ENCODE data around the gene ELMO3. TPM values are rescaled to one million over a fixed set of nuclear protein-coding genes. Genes with fewer than 3 reads are reported as not detected.

ELMO3 gene
- total RNA-seq, 6 experiments from 2014 or later: 1.8 to 8.0 (median 4.6) TPM

GRCh38 chr16:67150833-67151396, 48.0 kb upstream of the ELMO3 start, which contains the start of gene B3GNT9:
Gene B3GNT9 (minus strand): TSS chr16:67150998. CDS start chr16:67150485, 513 bp downstream.
- Histone ChIP-seq H3K4me1 (peaks cover 0 to 27% (median 2%) of the 10 kb centered on the region in 4 donors), H3K9me3 (no peaks in the 10 kb centered on the region), H3K27me3 (no peaks in the 10 kb centered on the region), H3K27ac (peak within 1 kb of the TSS; percentile 26 to 54 (median 40)), H3K36me3 (peaks cover 0 to 27% (median 12%) of the 10 kb centered on the region in 4 donors), H3K4me3 (peak within 1 kb of the TSS; percentile 47 to 54 (median 48))
- TF ChIP-seq POLR2A (IDR thresholded peaks at IDR 0.05): no peak
- TF ChIP-seq, protein P1, sequence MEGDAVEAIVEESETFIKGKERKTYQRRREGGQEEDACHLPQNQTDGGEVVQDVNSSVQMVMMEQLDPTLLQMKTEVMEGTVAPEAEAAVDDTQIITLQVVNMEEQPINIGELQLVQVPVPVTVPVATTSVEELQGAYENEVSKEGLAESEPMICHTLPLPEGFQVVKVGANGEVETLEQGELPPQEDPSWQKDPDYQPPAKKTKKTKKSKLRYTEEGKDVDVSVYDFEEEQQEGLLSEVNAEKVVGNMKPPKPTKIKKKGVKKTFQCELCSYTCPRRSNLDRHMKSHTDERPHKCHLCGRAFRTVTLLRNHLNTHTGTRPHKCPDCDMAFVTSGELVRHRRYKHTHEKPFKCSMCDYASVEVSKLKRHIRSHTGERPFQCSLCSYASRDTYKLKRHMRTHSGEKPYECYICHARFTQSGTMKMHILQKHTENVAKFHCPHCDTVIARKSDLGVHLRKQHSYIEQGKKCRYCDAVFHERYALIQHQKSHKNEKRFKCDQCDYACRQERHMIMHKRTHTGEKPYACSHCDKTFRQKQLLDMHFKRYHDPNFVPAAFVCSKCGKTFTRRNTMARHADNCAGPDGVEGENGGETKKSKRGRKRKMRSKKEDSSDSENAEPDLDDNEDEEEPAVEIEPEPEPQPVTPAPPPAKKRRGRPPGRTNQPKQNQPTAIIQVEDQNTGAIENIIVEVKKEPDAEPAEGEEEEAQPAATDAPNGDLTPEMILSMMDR (IDR thresholded peaks at IDR 0.05): no peak
- DNase-seq: peak in 2 of 3 donors; percentile 70 to 73
- WGBS (ENCODE audit: insufficient coverage, low coverage, low lambda C conversion rate, missing lambda C conversion rate): 4% methylated on average over 14 of the region's 34 CpGs
- ATAC-seq: peak; percentile 45 to 57 (median 50)
- intact Hi-C loops (cut with DNase I): loop anchor here (10.0 kb wide), 3 partner anchors 46 to 176 kb away; partner anchors contain the start of gene PHAF1 (in 1 of the 2)

- TF ChIP-seq, protein P1 (IDR thresholded peaks at IDR 0.05): no peak
- TF ChIP-seq POLR2A (IDR thresholded peaks at IDR 0.05): no peak
- no peak for ATAC-seq
- Histone ChIP-seq H3K27ac (peak overlapping the region in 1 of 3 donors; percentile 40), H3K36me3 (peaks cover 0 to 21% (median 9%) of the 10 kb centered on the region in 4 donors), H3K27me3 (no peaks in the 10 kb centered on the region), H3K4me3 (peak overlapping the region in 1 of 3 donors; percentile 54), H3K4me1 (peaks cover 0 to 28% (median 3%) of the 10 kb centered on the region in 4 donors), H3K9me3 (no peaks in the 10 kb centered on the region)
- WGBS (ENCODE audit: insufficient coverage, low coverage, low lambda C conversion rate, missing lambda C conversion rate): 64% methylated on average over 3 of the region's 8 CpGs
- intact Hi-C loops (cut with DNase I): loop anchor here (10.0 kb wide), 3 partner anchors 47 to 177 kb away; partner anchors contain the start of gene PHAF1 (in 1 of the 2)
- DNase-seq: peak in 1 of 3 donors; percentile 35
Measured at GRCh38 chr16:67151431-67152097, 47.4 kb upstream of the ELMO3 start.

GRCh38 chr16:67154578-67155294, 44.2 kb upstream of the ELMO3 start:
- H3K27ac ChIP-seq: no peak overlapping the region
- H3K9me3 ChIP-seq: no peaks in the 10 kb centered on the region
- TF ChIP-seq, protein P1 (IDR thresholded peaks at IDR 0.05): no peak
- TF ChIP-seq POLR2A (IDR thresholded peaks at IDR 0.05): no peak
- intact Hi-C loops (cut with DNase I): loop anchor here (5.0 to 10.0 kb wide), 4 partner anchors 50 to 182 kb away; partner anchors contain the start of gene PHAF1 (in 1 of the 2)
- no peak for DNase-seq
- H3K4me1 ChIP-seq: peaks cover 0 to 28% (median 3%) of the 10 kb centered on the region in 4 donors
- no peak overlapping the region for H3K4me3 ChIP-seq
- H3K27me3 ChIP-seq: no peaks in the 10 kb centered on the region
- 8% methylated on average over 21 of the region's 61 CpGs for WGBS (ENCODE audit: insufficient coverage, low coverage, low lambda C conversion rate, missing lambda C conversion rate)
- ATAC-seq: no peak
- H3K36me3 ChIP-seq: no peaks in the 10 kb centered on the region
